ENCODE results near the gene MTA1. TPM values are rescaled to one million over a fixed set of nuclear protein-coding genes. Genes with fewer than 3 reads are reported as not detected.

MTA1 gene
- total and polyA plus RNA-seq, 2 experiments from 2014 or later, result 8.1 to 37.0 TPM

- Histone ChIP-seq H3K27ac (peak overlapping the region; percentile 58), H3K9ac (peak overlapping the region; percentile 81), H3K79me2 (ENCODE audit: insufficient read depth) (peaks cover 10% of the 10 kb centered on the region), H3K9me3 (ENCODE audit: low read depth) (no peaks in the 10 kb centered on the region), H3K36me3 (ENCODE audit: low read depth) (0 out of 2 replicates have a peak, but pooled peaks cover 3% of the 10 kb centered on the region), H3F3A (ENCODE audit: insufficient read depth) (no peaks in the 10 kb centered on the region), H3K9me2 (ENCODE audit: insufficient read depth) (no peaks in the 10 kb centered on the region), H4K20me1 (ENCODE audit: insufficient read depth) (no peaks in the 10 kb centered on the region), H2AFZ (peak overlapping the region; percentile 55; the same call in 1 of the 2 replicates), H3K4me3 (peak overlapping the region; percentile 75), H3K27me3 (replicated peaks; ENCODE audit: insufficient read depth) (no peaks in the 10 kb centered on the region), H3K4me1 (ENCODE audit: insufficient read depth) (peaks cover 12% of the 10 kb centered on the region), H3K4me2 (ENCODE audit: unreplicated experiment) (peak overlapping the region; percentile 67)
- 7 to 17% methylated on average over 18 to 56 of the region's 60 CpGs for WGBS, 2 experiments (ENCODE audit: low coverage in 1 of 2, low lambda C conversion rate in 2 of 2, missing lambda C conversion rate in 2 of 2)
- in situ Hi-C loops (cut with MboI), result no loop called here
- peak; percentile 90 for DNase-seq
- TF ChIP-seq EZH2 (IDR thresholded peaks at IDR 0.05; ENCODE audit: insufficient read depth, poor library complexity, severe bottlenecking) (no peak), EZH2phosphoT487 (IDR thresholded peaks at IDR 0.05; ENCODE audit: insufficient read depth, low read depth) (no peak)
Measured at GRCh38 chr14:105473677-105474482, 54.3 kb downstream of the MTA1 start.

GRCh38 chr14:105474483-105475268 lies 55.0 kb downstream of the MTA1 start, which contains the start of gene CRIP2:
Gene CRIP2 (plus strand): TSS chr14:105474821. CDS start chr14:105474863, 42 bp downstream.
- Histone ChIP-seq H3K27me3 (replicated peaks; ENCODE audit: insufficient read depth) (no peaks in the 10 kb centered on the region), H3K4me3 (peak within 1 kb of the TSS; percentile 75), H4K20me1 (ENCODE audit: insufficient read depth) (no peaks in the 10 kb centered on the region), H3K4me2 (ENCODE audit: unreplicated experiment) (peak within 1 kb of the TSS; percentile 77), H3F3A (ENCODE audit: insufficient read depth) (no peaks in the 10 kb centered on the region), H3K9ac (peak within 1 kb of the TSS; percentile 90), H3K9me3 (ENCODE audit: low read depth) (no peaks in the 10 kb centered on the region), H2AFZ (peak within 1 kb of the TSS; percentile 55), H3K36me3 (ENCODE audit: low read depth) (0 out of 2 replicates have a peak, but pooled peaks cover 3% of the 10 kb centered on the region), H3K79me2 (ENCODE audit: insufficient read depth) (peaks cover 10% of the 10 kb centered on the region), H3K4me1 (ENCODE audit: insufficient read depth) (peaks cover 12% of the 10 kb centered on the region), H3K9me2 (ENCODE audit: insufficient read depth) (no peaks in the 10 kb centered on the region), H3K27ac (peak within 1 kb of the TSS; percentile 86)
- 0% methylated on average over 32 to 67 of the region's 118 CpGs for WGBS, 2 experiments (ENCODE audit: low coverage in 1 of 2, low lambda C conversion rate in 2 of 2, missing lambda C conversion rate in 2 of 2)
- in situ Hi-C loops (cut with MboI), result no loop called here
- TF ChIP-seq EZH2 (IDR thresholded peaks at IDR 0.05; ENCODE audit: insufficient read depth, poor library complexity, severe bottlenecking) (no peak), EZH2phosphoT487 (IDR thresholded peaks at IDR 0.05; ENCODE audit: insufficient read depth, low read depth) (no peak)
- peak; percentile 83 for DNase-seq

- Histone ChIP-seq H3K9ac (peak overlapping the region; percentile 90), H3K4me1 (ENCODE audit: insufficient read depth) (peaks cover 12% of the 10 kb centered on the region), H3K4me3 (peak overlapping the region; percentile 75), H2AFZ (peak overlapping the region; percentile 43), H3F3A (ENCODE audit: insufficient read depth) (no peaks in the 10 kb centered on the region), H3K27ac (peak overlapping the region; percentile 86), H4K20me1 (ENCODE audit: insufficient read depth) (no peaks in the 10 kb centered on the region), H3K9me3 (ENCODE audit: low read depth) (no peaks in the 10 kb centered on the region), H3K36me3 (ENCODE audit: low read depth) (0 out of 2 replicates have a peak, but pooled peaks cover under 1% of the 10 kb centered on the region), H3K4me2 (ENCODE audit: unreplicated experiment) (peak overlapping the region; percentile 77), H3K79me2 (ENCODE audit: insufficient read depth) (peaks cover 10% of the 10 kb centered on the region), H3K9me2 (ENCODE audit: insufficient read depth) (no peaks in the 10 kb centered on the region), H3K27me3 (replicated peaks; ENCODE audit: insufficient read depth) (no peaks in the 10 kb centered on the region)
- peak; percentile 77 for DNase-seq
- WGBS, 2 experiments (ENCODE audit: low coverage in 1 of 2, low lambda C conversion rate in 2 of 2, missing lambda C conversion rate in 2 of 2), result 1 to 2% methylated on average over 34 to 37 of the region's 48 CpGs
- TF ChIP-seq EZH2 (IDR thresholded peaks at IDR 0.05; ENCODE audit: insufficient read depth, poor library complexity, severe bottlenecking) (no peak), EZH2phosphoT487 (IDR thresholded peaks at IDR 0.05; ENCODE audit: insufficient read depth, low read depth) (no peak)
- in situ Hi-C loops (cut with MboI), result no loop called here
Measured at GRCh38 chr14:105475269-105476096, 55.9 kb downstream of the MTA1 start.
